ACHN (cell line): ENCODE data around the gene LRSAM1.
A peak's percentile ranks its signal among the peaks of the same experiment; 100 is the strongest.

Experiments
- DNase-seq: peaks from one replicate; pipeline ENCODE4 v3.0.0-alpha.2; 2015
- in situ Hi-C: cut with HindIII; loops from 2 replicates; pipeline ENCODE4 v1.10.0; 2017; ENCODE audit warnings: low sequenced_read_pairs, low pct_ligation_motif_present, low pct_unique_long_range_greater_than_20kb

LRSAM1 gene

DNA sequence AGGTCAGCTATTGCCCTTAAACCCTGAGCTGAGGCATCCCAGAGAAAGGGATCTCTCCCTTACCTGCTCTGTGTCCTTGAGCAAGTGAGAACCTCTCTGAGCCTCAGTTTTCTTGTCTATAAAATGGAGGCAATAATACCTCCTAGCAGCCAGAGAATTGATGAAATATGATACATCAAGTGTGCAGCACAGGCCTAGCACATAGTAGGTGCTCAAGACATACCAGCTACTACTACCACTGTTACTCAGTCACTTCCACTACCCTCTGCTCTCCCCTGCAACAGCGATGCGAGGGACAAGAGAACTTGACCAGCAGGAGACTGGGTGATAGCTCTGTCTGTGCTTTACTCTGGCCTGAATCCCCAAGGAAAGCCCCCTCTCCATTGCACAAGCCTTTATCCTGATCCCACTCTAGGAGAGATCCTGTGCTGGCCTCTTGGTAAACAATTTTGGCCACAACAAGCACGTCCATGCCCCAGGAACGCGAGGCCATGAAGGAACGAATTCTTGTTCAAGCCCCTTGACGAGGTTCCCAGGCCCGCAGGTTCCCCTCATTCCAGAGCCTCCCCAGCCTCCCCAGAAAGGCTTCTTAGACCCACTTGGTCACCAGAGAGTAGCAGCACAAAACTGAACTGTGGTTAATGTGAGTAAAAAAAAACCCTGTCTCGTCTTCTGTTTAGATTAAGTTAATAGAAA, 39.4 kb downstream of the LRSAM1 start:
- no peak for DNase-seq
- in situ Hi-C loops: no loop called here

DNA sequence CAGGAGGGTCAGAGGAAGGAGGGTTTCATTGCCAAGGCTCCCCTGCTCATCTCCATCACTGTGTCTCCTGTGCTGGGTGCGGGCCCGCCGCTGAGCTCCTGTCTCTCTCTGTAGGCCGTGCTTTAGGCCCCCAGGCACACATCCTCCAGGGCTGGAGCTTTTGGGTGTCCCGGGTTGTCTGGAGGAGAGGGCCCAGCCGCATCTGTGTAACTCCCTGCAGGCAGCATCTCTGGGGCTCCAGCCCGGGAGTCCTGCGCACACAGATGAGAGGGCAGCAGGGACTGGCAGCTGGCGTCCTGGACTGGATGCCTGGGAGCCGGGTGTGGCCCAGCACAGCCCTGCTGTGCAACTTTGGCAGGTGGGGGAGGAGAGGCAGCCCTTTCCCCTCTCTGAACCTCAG, 40.2 kb downstream of the LRSAM1 start:
- no peak for DNase-seq
- in situ Hi-C loops: no loop called here

DNA sequence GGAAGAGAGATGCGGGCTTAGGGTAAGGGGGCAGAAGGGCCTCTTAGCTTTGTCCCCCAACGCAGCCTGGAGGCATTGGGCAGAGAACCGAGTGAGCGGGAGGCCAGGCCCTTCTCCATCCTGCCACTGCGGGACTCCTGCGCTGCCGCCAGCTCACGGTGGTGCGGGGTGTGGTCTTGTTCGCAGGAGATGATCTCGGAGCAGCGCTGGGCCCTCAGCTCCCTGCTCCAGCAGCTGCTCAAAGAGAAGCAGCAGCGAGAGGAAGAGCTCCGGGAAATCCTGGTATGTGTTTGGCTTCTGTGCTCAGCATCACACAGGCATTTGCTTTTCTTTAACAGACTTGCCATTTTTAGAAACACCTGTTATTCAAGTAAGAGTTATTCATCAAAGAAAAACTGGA, 41.3 kb downstream of the LRSAM1 start:
- DNase-seq: no peak
- in situ Hi-C loops: no loop called here

- DNase-seq: no peak
- in situ Hi-C loops: no loop called here
These were observed 42.4 kb downstream of the LRSAM1 start for GRCh38 chr9:127493592-127494303.

DNA sequence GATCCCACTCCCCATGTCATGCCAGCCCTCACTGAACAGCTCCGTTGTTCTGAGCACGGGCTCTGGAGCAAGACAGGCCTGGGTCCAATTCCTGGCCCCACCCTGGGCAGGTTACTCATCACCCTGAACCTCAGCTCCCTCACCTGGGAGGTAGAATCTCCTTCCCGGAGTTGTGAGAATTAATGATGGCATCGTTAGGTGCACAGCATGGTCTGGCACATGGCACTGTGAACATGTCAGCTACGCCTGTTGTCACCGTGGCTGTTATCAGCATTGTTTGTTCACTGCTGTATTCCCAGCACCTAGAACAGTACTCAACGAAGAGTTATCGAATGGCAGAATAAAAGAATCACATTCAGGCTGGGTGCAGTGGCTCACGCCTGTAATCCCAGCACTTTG, 43.0 kb downstream of the LRSAM1 start:
- DNase-seq: no peak
- in situ Hi-C loops: no loop called here

GRCh38 chr9:127495884-127496555, 44.7 kb downstream of the LRSAM1 start:
- in situ Hi-C loops: no loop called here
- DNase-seq: no peak

DNA sequence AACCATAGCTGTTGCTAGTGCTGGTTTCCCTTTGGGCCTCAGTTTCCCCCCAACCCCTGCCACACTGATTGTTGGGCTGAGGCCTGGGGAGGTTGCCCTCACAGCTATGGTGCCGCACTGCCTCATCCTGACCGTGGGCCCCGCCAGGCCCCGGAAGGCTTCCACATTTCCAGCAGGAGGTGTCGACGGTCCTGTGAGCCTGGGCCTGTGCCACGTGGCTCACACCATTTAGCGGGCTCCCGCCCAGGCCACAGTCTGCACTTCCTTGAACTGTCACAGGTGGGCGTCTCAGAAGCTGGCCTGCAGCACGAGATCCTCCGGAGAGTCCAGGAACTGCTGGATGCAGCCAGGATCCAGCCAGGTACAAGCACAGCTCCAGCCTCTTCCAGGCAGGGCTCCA, 45.7 kb downstream of the LRSAM1 start:
- in situ Hi-C loops: no loop called here

GRCh38 chr9:127497656-127498290, 46.5 kb downstream of the LRSAM1 start:
- no peak for DNase-seq
- in situ Hi-C loops: no loop called here

More for the DNA sequence above, 45.7 kb downstream of the LRSAM1 start:
- no peak for DNase-seq

GRCh38 chr9:127498298-127498697, 47.0 kb downstream of the LRSAM1 start:
- DNase-seq: no peak
- in situ Hi-C loops: no loop called here

DNA sequence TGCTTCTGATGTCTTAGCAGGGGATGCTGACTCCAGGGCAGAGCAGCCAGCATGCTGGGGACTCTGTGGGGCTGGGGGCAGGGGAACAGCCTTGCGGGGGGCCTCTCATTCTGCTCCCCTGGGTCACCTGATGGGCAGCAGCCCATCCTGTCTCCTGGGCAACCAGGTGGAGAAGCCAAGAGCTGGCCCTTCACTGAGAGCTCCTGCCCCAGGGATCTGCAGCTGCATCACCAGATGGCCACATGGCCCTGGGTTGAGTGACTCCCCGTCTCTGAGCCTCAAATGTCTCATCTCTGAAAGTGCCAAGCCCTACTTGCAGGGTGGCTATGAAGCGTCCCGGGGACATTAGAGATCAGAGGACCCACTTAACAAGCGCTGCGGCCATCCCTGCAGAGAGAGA, 49.1 kb downstream of the LRSAM1 start:
- DNase-seq: no peak
- in situ Hi-C loops: no loop called here

GRCh38 chr9:127500862-127501261, 49.6 kb downstream of the LRSAM1 start:
- DNase-seq: no peak
- in situ Hi-C loops: no loop called here

DNA sequence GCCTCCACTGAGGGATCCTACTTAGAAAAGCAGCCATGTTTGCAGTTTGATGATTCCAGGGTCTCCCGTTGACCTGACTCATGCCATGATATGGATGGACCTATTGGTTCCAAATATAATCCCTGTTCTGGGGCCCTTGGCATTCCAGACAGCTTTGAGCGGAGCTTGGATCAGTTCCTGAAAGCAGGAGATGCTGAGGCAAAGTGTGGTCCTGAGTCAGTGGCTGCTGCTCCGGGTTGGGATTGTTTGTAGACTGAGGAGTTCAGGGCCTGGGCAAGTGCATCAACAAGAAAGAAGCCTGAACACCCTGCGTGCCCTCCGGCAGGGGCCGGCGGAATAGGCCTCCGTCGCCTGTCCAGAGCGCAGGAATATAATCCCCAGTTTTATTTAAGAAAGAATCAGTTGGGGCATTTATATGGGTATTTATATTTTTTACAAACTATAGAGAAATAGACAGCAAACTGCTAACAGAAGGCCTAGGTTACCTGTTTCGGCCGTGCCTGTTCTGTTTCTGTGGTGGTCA, 50.6 kb downstream of the LRSAM1 start:
- DNase-seq: no peak
- in situ Hi-C loops: no loop called here

- in situ Hi-C loops: no loop called here
- no peak for DNase-seq
These were observed 51.5 kb downstream of the LRSAM1 start for GRCh38 chr9:127502706-127503378.

GRCh38 chr9:127503379-127503921, 52.1 kb downstream of the LRSAM1 start:
- no peak for DNase-seq
- in situ Hi-C loops: no loop called here

- in situ Hi-C loops: no loop called here
These were observed 52.9 kb downstream of the LRSAM1 start for GRCh38 chr9:127503947-127504886.

GRCh38 chr9:127504887-127505251, 53.6 kb downstream of the LRSAM1 start:
- no peak for DNase-seq
- in situ Hi-C loops: no loop called here

More at GRCh38 chr9:127503947-127504886, 52.9 kb downstream of the LRSAM1 start:
- DNase-seq: peak; percentile 72

DNA sequence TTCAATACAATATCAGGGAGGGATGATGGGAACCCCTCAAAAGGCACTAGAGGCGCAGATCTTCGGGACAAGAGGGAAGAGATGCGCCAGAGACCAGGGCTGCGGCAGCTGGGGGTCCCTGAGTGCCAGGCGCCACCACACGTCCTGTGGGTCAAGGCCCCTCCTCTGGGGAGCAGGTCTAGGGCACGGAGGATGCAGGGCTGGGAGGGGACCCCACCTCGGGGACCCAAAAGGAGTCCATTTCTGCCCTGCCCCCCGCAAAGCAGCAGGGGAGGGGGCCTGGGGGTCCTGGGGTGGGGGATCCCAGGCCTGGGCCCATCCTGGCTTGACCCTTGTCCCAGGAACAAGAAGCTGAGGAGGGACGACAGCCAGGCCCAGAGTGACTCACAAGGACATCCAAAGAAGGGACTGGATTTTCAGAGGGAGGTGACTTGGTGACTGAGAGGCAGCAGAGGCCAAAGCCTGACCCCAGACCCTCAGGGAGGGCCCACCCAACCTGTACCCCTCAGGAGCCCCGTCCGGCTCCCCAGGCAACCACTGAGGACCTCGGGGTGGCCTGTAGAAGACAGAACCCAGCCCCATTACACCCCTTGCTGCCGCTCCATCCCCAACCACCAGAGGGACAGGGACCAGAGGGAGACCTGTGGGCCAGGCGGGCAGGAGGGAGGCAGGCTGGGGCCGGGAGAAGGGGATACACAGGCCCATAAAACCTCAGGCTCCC, 54.2 kb downstream of the LRSAM1 start:
- in situ Hi-C loops: no loop called here
- DNase-seq: peak; percentile 53
